ENCODE results near the gene NINJ1. TPM values are rescaled to one million over a fixed set of nuclear protein-coding genes. Genes with fewer than 3 reads are reported as not detected.
A peak's percentile ranks its signal among the peaks of the same experiment; 100 is the strongest.

NINJ1 gene
- total and polyA plus RNA-seq, 2 of the 13 experiments (the other 11 are each of a cell fraction or from before 2014, with no cell fraction given), result 81.2 to 92.1 TPM

GRCh38 chr9:93116072-93116961 lies 17.7 kb downstream of the NINJ1 start (continued):
- TF ChIP-seq DZIP1 (CRISPR knock-in tag; IDR thresholded peaks at IDR 0.05) (0 out of 2 replicates have a peak, but pooled peaks have one; percentile 50), ZNF547 (CRISPR knock-in tag; IDR thresholded peaks at IDR 0.05) (no peak), ZNF670 (CRISPR knock-in tag; IDR thresholded peaks at IDR 0.05; ENCODE audit: borderline replicate concordance) (no peak), RFXANK (CRISPR knock-in tag; IDR thresholded peaks at IDR 0.05) (no peak), LBX2 (CRISPR knock-in tag; IDR thresholded peaks at IDR 0.05; ENCODE audit: borderline replicate concordance) (no peak), TRAFD1 (CRISPR knock-in tag; IDR thresholded peaks at IDR 0.05; ENCODE audit: borderline replicate concordance) (no peak), THAP7 (CRISPR knock-in tag; IDR thresholded peaks at IDR 0.05) (no peak), CSRNP1 (CRISPR knock-in tag; IDR thresholded peaks at IDR 0.05) (no peak), ATF6 (CRISPR knock-in tag; conservative IDR thresholded peaks at IDR 0.05) (no peak), IKZF4 (CRISPR knock-in tag; IDR thresholded peaks at IDR 0.05; ENCODE audit: borderline replicate concordance, low read depth, not compliant biosample characterization) (no peak), ZBTB44 (CRISPR knock-in tag; IDR thresholded peaks at IDR 0.05) (no peak), KDM3A (CRISPR knock-in tag; IDR thresholded peaks at IDR 0.05; ENCODE audit: low read depth) (0 out of 2 replicates have a peak, but pooled peaks have one; percentile 65), SPEN (CRISPR knock-in tag; IDR thresholded peaks at IDR 0.05; ENCODE audit: low read depth) (peak; percentile 33; the same call in 1 of the 2 replicates), ZNF720 (CRISPR knock-in tag; IDR thresholded peaks at IDR 0.05) (no peak), NCOA1 (CRISPR knock-in tag; IDR thresholded peaks at IDR 0.05) (no peak), PCBP2 (optimal IDR thresholded peaks at IDR 0.05; ENCODE audit: low read depth, low read length, poor library complexity, severe bottlenecking) (peak; percentile 97), IKZF1 (IDR thresholded peaks at IDR 0.05) (no peak)
